Measurements from ENCODE around the gene GOLGA6L26. TPM values are rescaled to one million over a fixed set of nuclear protein-coding genes. Genes with fewer than 3 reads are reported as not detected.
"Not testable (repeated sequence)": the region's sequence is repeated elsewhere in the genome, so short reads cannot be mapped to it uniquely, and the experiment has no call there.

Gene GOLGA6L26
- total RNA-seq, result not detected

DNA sequence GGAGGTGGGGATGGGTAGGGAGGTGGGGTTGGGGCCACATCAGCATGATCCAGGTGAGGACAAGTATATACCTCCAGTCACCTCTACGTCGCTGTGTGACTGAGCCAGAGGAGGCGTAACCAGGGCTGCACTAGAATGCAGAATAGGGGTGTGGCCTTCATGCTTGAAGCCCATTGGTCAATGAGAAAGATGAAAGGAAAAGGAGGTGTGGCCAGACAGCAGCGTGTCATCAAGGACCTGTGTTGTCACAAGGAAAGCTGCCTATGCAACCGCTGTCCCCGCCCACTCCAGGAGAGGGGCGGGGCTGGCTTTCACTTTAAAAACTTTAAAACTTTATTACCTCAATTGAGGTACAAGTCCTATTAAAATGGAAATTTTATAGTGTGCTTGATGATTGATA lies at the start of gene GOLGA6L26:
Gene GOLGA6L26 (minus strand): TSS at position 101 of the 400 bp plus-strand sequence. CDS start 61 bp downstream, at position 40.
- H3K4me1 ChIP-seq, H3K27me3 ChIP-seq, H3K36me3 ChIP-seq, DNase-seq, H3K9me3 ChIP-seq, H3K4me3 ChIP-seq, H3K27ac ChIP-seq: not testable (repeated sequence)

DNA sequence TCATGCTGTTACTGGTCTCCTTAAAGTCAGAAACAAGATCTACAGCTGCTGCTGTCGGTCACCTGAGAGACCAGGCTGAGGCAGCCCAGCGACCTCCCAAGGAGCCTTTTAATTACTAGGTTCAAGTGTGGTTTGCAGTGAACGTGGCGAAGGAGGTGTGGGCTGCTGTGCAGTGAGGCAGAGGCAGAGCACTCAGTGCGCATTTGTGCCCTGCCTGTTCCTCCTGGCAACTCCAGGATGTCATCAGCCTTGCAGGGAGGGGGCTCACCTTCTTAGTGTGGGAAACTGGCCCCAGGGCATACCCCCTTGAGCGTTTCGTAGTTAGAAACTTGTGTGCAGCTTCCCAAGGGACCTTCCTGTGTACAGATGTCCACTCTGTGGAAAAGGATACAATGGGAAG lies 47.2 kb upstream of the GOLGA6L26 start:
- not testable (repeated sequence) for H3K4me1 ChIP-seq, H3K27me3 ChIP-seq, DNase-seq, H3K9me3 ChIP-seq, H3K4me3 ChIP-seq, H3K36me3 ChIP-seq, H3K27ac ChIP-seq

DNA sequence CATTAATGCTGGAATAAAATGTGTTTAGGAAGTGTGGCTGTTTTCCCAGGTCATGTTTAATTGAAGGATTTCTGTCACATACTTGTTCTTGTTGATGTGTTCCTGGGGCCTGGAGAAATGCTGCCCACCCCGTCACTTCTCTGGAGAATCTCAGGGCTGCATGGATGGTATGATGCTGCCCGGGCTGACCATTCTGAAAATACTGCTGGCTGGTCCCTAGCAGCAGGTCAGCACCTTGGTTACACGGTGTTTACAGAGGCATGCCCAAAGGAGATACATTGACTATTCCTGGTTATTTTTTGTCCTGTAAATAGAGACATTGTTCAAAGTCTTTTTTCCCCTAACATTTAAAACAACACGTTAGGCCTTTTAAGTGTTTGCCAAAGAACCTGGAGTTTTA lies 46.7 kb upstream of the GOLGA6L26 start:
- not testable (repeated sequence) for H3K27me3 ChIP-seq, H3K4me3 ChIP-seq, H3K36me3 ChIP-seq, H3K4me1 ChIP-seq, DNase-seq, H3K27ac ChIP-seq, H3K9me3 ChIP-seq

GRCh38 chr15:23378946-23379345 lies 45.0 kb upstream of the GOLGA6L26 start:
- H3K27ac ChIP-seq, H3K9me3 ChIP-seq, H3K36me3 ChIP-seq, DNase-seq, H3K27me3 ChIP-seq, H3K4me3 ChIP-seq, H3K4me1 ChIP-seq: not testable (repeated sequence)

DNA sequence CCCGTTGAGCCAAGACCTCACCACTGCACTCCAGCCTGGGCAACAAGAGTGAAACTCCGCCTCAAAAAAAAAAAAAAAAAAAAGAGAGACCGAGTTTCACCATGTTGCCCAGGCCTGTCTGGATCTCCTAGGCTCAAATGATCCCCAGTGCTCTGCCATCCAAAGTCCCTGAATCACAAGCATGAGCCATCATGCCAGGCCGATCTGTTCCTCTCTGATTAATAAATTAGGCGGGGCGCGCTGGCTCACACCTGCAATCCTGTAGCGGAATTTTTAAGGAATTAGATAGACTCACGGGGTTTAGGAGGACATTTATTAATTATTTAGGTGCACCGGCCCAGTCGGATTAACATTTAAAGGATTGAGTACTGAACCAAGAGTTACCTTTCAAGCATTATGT lies 40.2 kb upstream of the GOLGA6L26 start:
- H3K4me3 ChIP-seq, H3K27me3 ChIP-seq, H3K4me1 ChIP-seq, H3K36me3 ChIP-seq, H3K9me3 ChIP-seq, H3K27ac ChIP-seq, DNase-seq: not testable (repeated sequence)

DNA sequence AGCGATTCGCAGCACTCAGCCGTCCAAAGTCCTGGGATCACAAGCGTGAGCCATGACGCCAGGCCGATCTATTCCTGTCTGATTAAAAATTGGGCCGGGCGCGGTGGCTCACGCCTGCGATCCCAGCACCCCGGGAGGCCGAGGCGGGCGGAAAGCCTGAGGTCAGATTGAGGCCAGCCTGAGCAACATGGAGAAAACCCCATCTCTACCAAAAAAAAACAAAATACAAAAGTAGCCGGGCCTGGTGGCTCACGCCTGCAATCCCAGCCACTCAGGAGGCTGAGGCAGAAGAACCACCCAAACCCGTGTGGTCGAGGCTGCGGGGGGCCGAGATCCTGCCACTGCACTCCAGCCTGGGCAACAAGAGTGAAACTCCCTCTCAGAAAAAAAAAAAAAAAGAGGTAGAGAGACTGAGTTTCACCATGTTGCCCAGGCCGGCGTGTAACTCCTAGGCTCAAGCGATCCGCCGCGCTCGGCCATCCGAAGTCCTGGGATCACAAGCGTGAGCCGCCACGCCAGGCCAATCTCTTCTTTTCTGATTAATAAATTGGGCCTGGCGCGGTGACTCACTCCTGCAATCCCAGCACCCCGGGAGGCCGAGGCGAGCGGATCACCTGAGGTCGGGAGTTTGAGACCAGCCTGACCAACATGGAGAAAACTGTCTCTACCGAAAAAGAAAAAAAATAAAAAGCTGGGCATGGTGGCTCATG lies 39.0 kb upstream of the GOLGA6L26 start:
- not testable (repeated sequence) for H3K36me3 ChIP-seq, H3K27me3 ChIP-seq, H3K9me3 ChIP-seq, H3K4me3 ChIP-seq, H3K27ac ChIP-seq, H3K4me1 ChIP-seq, DNase-seq

GRCh38 chr15:23372284-23372683 lies 38.3 kb upstream of the GOLGA6L26 start:
- Histone ChIP-seq H3K4me3 (no peak overlapping the region), H3K4me1 (no peaks in the 10 kb centered on the region), H3K9me3 (no peaks in the 10 kb centered on the region), H3K27ac (no peak overlapping the region), H3K27me3 (no peaks in the 10 kb centered on the region), H3K36me3 (no peaks in the 10 kb centered on the region)
- no peak for DNase-seq
- TF ChIP-seq POLR2A (IDR thresholded peaks at IDR 0.05) (no peak), CTCF (IDR thresholded peaks at IDR 0.05) (no peak)

DNA sequence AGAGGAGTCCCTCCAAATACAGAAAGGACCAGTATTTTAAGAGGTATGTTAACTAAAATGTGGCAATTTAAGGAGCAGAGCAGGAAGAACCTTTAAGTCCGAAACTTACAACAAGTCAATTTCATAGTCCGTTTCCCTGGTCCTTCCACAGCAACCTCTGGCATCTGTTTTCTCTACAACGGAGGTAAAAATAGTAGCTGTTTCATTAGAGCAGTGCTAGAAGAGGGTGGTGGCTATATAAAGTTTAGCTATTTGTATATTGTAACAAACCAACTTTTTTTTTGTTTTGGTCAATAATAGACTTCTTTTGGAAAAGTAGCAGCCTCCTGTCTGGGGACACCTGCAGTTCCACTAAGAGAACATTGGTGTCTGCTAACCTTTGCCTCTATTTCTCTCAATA lies 37.9 kb upstream of the GOLGA6L26 start:
- not testable (repeated sequence) for DNase-seq, H3K9me3 ChIP-seq, H3K27ac ChIP-seq, H3K4me1 ChIP-seq, H3K27me3 ChIP-seq, H3K4me3 ChIP-seq, H3K36me3 ChIP-seq

DNA sequence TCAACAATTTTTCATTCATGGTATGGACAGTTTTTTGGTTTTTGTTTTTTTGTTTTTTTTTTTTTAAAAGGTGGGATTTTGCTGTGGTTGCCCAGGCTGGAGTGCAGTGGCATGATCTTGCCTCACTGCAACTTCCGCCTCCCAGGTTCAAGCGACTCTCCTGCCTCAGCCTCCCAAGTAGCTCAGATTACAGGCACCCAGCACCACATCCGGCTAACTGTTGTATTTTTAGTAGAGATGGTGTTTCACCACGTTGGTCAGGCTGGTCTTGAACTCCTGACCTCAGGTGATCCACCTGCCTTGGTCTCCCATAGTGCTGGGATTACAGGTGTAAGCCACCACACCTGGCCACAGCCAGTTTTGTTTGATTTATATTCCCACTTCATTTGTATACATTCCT lies 37.1 kb upstream of the GOLGA6L26 start:
- not testable (repeated sequence) for H3K27ac ChIP-seq, H3K4me1 ChIP-seq, H3K9me3 ChIP-seq, DNase-seq, H3K27me3 ChIP-seq, H3K4me3 ChIP-seq, H3K36me3 ChIP-seq

DNA sequence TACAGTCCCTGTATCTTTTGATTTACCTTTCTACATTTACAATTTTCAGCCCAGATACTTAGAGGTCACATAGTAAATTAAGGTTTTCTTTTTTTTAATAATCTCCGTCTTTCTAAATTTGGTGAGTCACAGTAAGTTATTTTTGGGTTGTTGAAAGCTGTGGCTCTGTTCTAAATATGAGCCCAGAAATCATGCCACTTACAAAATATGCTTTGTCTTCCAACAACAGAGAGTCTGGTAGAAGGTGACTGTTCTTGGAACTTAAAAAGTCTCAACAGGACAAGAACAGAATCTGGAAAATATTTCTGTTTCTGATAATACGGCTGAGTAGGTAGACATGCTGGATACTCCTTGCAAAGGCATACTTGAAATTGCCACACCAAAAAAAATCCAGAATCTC lies 36.6 kb upstream of the GOLGA6L26 start:
- Histone ChIP-seq H3K4me1 (no peaks in the 10 kb centered on the region), H3K27ac (no peak overlapping the region), H3K27me3 (no peaks in the 10 kb centered on the region), H3K9me3 (no peaks in the 10 kb centered on the region), H3K36me3 (no peaks in the 10 kb centered on the region), H3K4me3 (no peak overlapping the region)
- no peak for TF ChIP-seq POLR2A (IDR thresholded peaks at IDR 0.05)
- TF ChIP-seq CTCF (IDR thresholded peaks at IDR 0.05), result no peak
- DNase-seq, result no peak

GRCh38 chr15:23364261-23364660 lies 30.3 kb upstream of the GOLGA6L26 start:
- H3K4me3 ChIP-seq, H3K36me3 ChIP-seq, H3K4me1 ChIP-seq, DNase-seq, H3K27ac ChIP-seq, H3K27me3 ChIP-seq, H3K9me3 ChIP-seq: not testable (repeated sequence)

GRCh38 chr15:23362622-23363021 lies 28.6 kb upstream of the GOLGA6L26 start:
- H3K4me1 ChIP-seq, H3K27me3 ChIP-seq, DNase-seq, H3K9me3 ChIP-seq, H3K27ac ChIP-seq, H3K4me3 ChIP-seq, H3K36me3 ChIP-seq: not testable (repeated sequence)

GRCh38 chr15:23354448-23354847 lies 20.5 kb upstream of the GOLGA6L26 start, which contains the start of gene GOLGA8S:
GOLGA8S (plus strand) TSS chr15:23354748; CDS start chr15:23354810, 62 bp downstream.
- H3K27ac ChIP-seq, H3K9me3 ChIP-seq, H3K4me3 ChIP-seq, H3K36me3 ChIP-seq, H3K27me3 ChIP-seq, H3K4me1 ChIP-seq, DNase-seq: not testable (repeated sequence)

All from Peyer's patch (tissue), 4 donors.